Activated naive CD4-positive, alpha-beta T cell treated with anti-CD3 and anti-CD28 coated beads, Interleukin-2, amount 50 U/mL, for 72 hours (primary cell): Measurements from ENCODE around the gene TNFSF12. TPM values are rescaled to one million over a fixed set of nuclear protein-coding genes. Genes with fewer than 3 reads are reported as not detected.

Source experiments
- ATAC-seq, 2 donors: fragments of 150-1000 bp; cut with Tn5 transposase; 2 replicates each; pipeline ENCODE4 v1.10.0; 2021; ENCODE audit warnings: mild to moderate bottlenecking in 2 of 2, moderate library complexity in 2 of 2
- DNase-seq, 2 donors: peaks; one replicate each; pipeline ENCODE4 v3.0.0; 2021 to 2022; ENCODE audit warnings: low spot score in 2 of 2
- H3K27ac Mint-ChIP-seq, 2 donors: one replicate each; pipeline ENCODE4 v1.8.0; 2022; ENCODE audit warnings: mild to moderate bottlenecking in 2 of 2, mixed read lengths in 2 of 2
- H3K36me3 Mint-ChIP-seq, 2 donors: one replicate each; pipeline ENCODE4 v1.8.0; 2022; ENCODE audit warnings: mixed read lengths in 2 of 2
- H3K9me3 Mint-ChIP-seq, 2 donors: one replicate each; pipeline ENCODE4 v1.8.0; 2022; ENCODE audit warnings: mixed read lengths in 2 of 2
- total RNA-seq, 2 donors: library from RNA; stranded (reverse); gene quantifications; one replicate each; pipeline ENCODE4 v1.2.3, GENCODE V29; 2022

The TNFSF12 gene
- total RNA-seq, 2 donors from 2014 or later: 16.4 to 18.9 TPM

GRCh38 chr17:7528842-7529241, 20.0 kb upstream of the TNFSF12 start:
- Mint-ChIP-seq H3K9me3 (peaks cover 0 to 11% of the 10 kb centered on the region in 2 donors), H3K36me3 (peaks cover 4 to 20% of the 10 kb centered on the region in 2 donors), H3K27ac (no peak overlapping the region)
- ATAC-seq (no peak), DNase-seq (no peak)

GRCh38 chr17:7530023-7530900, 18.6 kb upstream of the TNFSF12 start:
- ATAC-seq (no peak), DNase-seq (no peak)
- no peak overlapping the region for H3K27ac Mint-ChIP-seq
- peaks cover 4 to 20% of the 10 kb centered on the region in 2 donors for H3K36me3 Mint-ChIP-seq
- peaks cover 0 to 11% of the 10 kb centered on the region in 2 donors for H3K9me3 Mint-ChIP-seq

- no peaks in the 10 kb centered on the region for H3K36me3 Mint-ChIP-seq
- H3K9me3 Mint-ChIP-seq: no peaks in the 10 kb centered on the region
- DNase-seq (no peak), ATAC-seq (no peak)
- H3K27ac Mint-ChIP-seq: no peak overlapping the region
These were observed 10.8 kb upstream of the TNFSF12 start for GRCh38 chr17:7538050-7538449.

- Mint-ChIP-seq H3K36me3 (no peaks in the 10 kb centered on the region), H3K27ac (no peak overlapping the region)
These were observed 9.8 kb upstream of the TNFSF12 start for GRCh38 chr17:7538891-7539545.

GRCh38 chr17:7541074-7541621, 7.7 kb upstream of the TNFSF12 start:
- no peak for DNase-seq
- Mint-ChIP-seq H3K9me3 (no peaks in the 10 kb centered on the region), H3K36me3 (no peaks in the 10 kb centered on the region), H3K27ac (no peak overlapping the region)
- ATAC-seq: no peak

More at GRCh38 chr17:7538891-7539545, 9.8 kb upstream of the TNFSF12 start:
- ATAC-seq (no peak), DNase-seq (no peak)
- no peaks in the 10 kb centered on the region for H3K9me3 Mint-ChIP-seq

- H3K36me3 Mint-ChIP-seq: peaks cover 4 to 5% of the 10 kb centered on the region in 2 donors
- ATAC-seq (no peak), DNase-seq (no peak)
- H3K9me3 Mint-ChIP-seq: no peaks in the 10 kb centered on the region
- no peak overlapping the region for H3K27ac Mint-ChIP-seq
These were observed 3.9 kb upstream of the TNFSF12 start for GRCh38 chr17:7544911-7545310.

GRCh38 chr17:7549401-7550055, 670 bp downstream of the TNFSF12 start:
- Mint-ChIP-seq H3K9me3 (no peaks in the 10 kb centered on the region), H3K27ac (peak overlapping the region in 1 of 2 donors; percentile 68), H3K36me3 (peaks cover 10 to 11% of the 10 kb centered on the region in 2 donors)
- ATAC-seq (peak; percentile 47 to 62), DNase-seq (no peak)

GRCh38 chr17:7550344-7550743, 1.5 kb downstream of the TNFSF12 start:
- no peak overlapping the region for H3K27ac Mint-ChIP-seq
- H3K36me3 Mint-ChIP-seq: peaks cover 10 to 11% of the 10 kb centered on the region in 2 donors
- ATAC-seq: no peak
- no peak for DNase-seq
- H3K9me3 Mint-ChIP-seq: no peaks in the 10 kb centered on the region

- Mint-ChIP-seq H3K9me3 (no peaks in the 10 kb centered on the region), H3K36me3 (peaks cover 10 to 11% of the 10 kb centered on the region in 2 donors), H3K27ac (no peak overlapping the region)
- DNase-seq (no peak), ATAC-seq (no peak)
These were observed 2.5 kb downstream of the TNFSF12 start for GRCh38 chr17:7551396-7551795.

- H3K27ac Mint-ChIP-seq: peak overlapping the region; percentile 2 to 75
- peak; percentile 76 to 84 for ATAC-seq
- no peaks in the 10 kb centered on the region for H3K9me3 Mint-ChIP-seq
- no peak for DNase-seq
- peaks cover 10 to 11% of the 10 kb centered on the region in 2 donors for H3K36me3 Mint-ChIP-seq
These were observed 3.8 kb downstream of the TNFSF12 start for GRCh38 chr17:7552621-7553051.

- peaks cover 7 to 10% of the 10 kb centered on the region in 2 donors for H3K36me3 Mint-ChIP-seq
- H3K9me3 Mint-ChIP-seq: no peaks in the 10 kb centered on the region
- ATAC-seq (no peak), DNase-seq (no peak)
- peak overlapping the region; percentile 15 to 75 for H3K27ac Mint-ChIP-seq
These were observed 4.5 kb downstream of the TNFSF12 start for GRCh38 chr17:7553356-7553755.

- Mint-ChIP-seq H3K36me3 (peaks cover 5 to 6% of the 10 kb centered on the region in 2 donors), H3K9me3 (no peaks in the 10 kb centered on the region), H3K27ac (peak overlapping the region in 1 of 2 donors; percentile 7)
- no peak for DNase-seq
- no peak for ATAC-seq
These were observed 6.6 kb downstream of the TNFSF12 start for GRCh38 chr17:7555320-7555948.

GRCh38 chr17:7556627-7557026, 7.8 kb downstream of the TNFSF12 start:
- Mint-ChIP-seq H3K9me3 (no peaks in the 10 kb centered on the region), H3K36me3 (peaks cover 5 to 6% of the 10 kb centered on the region in 2 donors), H3K27ac (peak overlapping the region in 1 of 2 donors; percentile 57)
- ATAC-seq (no peak), DNase-seq (no peak)

GRCh38 chr17:7557147-7557764, 8.4 kb downstream of the TNFSF12 start:
- ATAC-seq: no peak
- no peak for DNase-seq
- Mint-ChIP-seq H3K9me3 (no peaks in the 10 kb centered on the region), H3K36me3 (peaks cover 6% of the 10 kb centered on the region in 2 donors), H3K27ac (peak overlapping the region in 1 of 2 donors; percentile 24)

- ATAC-seq (peak in 1 of 2 donors; percentile 30), DNase-seq (peak in 1 of 2 donors; percentile 32)
- Mint-ChIP-seq H3K27ac (peak overlapping the region; percentile 74 to 75), H3K36me3 (peaks cover 13% of the 10 kb centered on the region in 2 donors), H3K9me3 (no peaks in the 10 kb centered on the region)
These were observed 9.1 kb downstream of the TNFSF12 start for GRCh38 chr17:7557775-7558543.
